Tibial nerve (tissue), 4 donors: ENCODE results near the gene DNAJC5G.

ENCODE experiments used
- EP300 ChIP-seq, 2 donors: sonication (generic); formaldehyde crosslinking; IDR thresholded peaks; one replicate each; pipeline ENCODE4 v1.6.1; 2017; ENCODE audit warnings: antibody characterized with exemption in 2 of 2, mild to moderate bottlenecking in 1 of 2
- POLR2A ChIP-seq, 2 donors: fragments of 450-650 bp; IDR thresholded peaks; one replicate each; pipeline ENCODE4 v1.6.1; 2017; ENCODE audit warnings: antibody characterized with exemption in 2 of 2, mild to moderate bottlenecking in 2 of 2, moderate library complexity in 2 of 2
- TF ChIP-seq, protein P1 (sequence below), 5 experiments: fragments of 200-600 bp in 3 of 5; fragments of 450-650 bp in 2 of 5; sonication (generic) in 3 of 5; IDR thresholded peaks; one replicate each; pipeline ENCODE4 v1.5.1; 2016 to 2019; ENCODE audit warnings: antibody characterized with exemption in 5 of 5, mild to moderate bottlenecking in 3 of 5, moderate library complexity in 2 of 5

DNA sequence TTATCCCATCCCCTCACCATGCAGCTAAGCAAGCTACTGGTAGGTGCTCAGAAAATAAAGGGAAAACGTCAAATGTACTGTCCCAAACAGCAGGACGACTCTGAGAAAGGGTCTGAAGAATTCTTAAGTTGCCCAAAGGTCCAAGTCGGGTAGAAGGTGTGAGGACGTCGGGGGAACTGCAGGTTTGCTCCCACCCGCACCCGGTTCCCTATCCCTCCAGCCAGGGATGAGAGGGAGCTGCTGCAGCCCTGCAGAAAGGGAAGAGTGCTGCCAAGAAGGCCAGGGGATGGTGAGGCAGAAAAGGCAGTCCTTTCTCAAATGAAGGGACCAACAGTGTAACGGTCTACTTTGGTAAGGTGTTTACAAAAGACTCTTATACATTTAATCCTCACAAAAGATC is 39.9 kb downstream of the DNAJC5G start:
- TF ChIP-seq, protein P1, sequence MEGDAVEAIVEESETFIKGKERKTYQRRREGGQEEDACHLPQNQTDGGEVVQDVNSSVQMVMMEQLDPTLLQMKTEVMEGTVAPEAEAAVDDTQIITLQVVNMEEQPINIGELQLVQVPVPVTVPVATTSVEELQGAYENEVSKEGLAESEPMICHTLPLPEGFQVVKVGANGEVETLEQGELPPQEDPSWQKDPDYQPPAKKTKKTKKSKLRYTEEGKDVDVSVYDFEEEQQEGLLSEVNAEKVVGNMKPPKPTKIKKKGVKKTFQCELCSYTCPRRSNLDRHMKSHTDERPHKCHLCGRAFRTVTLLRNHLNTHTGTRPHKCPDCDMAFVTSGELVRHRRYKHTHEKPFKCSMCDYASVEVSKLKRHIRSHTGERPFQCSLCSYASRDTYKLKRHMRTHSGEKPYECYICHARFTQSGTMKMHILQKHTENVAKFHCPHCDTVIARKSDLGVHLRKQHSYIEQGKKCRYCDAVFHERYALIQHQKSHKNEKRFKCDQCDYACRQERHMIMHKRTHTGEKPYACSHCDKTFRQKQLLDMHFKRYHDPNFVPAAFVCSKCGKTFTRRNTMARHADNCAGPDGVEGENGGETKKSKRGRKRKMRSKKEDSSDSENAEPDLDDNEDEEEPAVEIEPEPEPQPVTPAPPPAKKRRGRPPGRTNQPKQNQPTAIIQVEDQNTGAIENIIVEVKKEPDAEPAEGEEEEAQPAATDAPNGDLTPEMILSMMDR (IDR thresholded peaks at IDR 0.05) = no peak
- no peak for TF ChIP-seq POLR2A (IDR thresholded peaks at IDR 0.05)
- no peak for TF ChIP-seq EP300 (IDR thresholded peaks at IDR 0.05)
